C4-2B (cell line): ENCODE data around the gene MUC5B.

ENCODE experiments used
- CTCF ChIP-seq: fragments of 450-650 bp; conservative IDR thresholded peaks from 2 replicates; pipeline ENCODE4 v1.5.1; 2017; ENCODE audit warnings: mild to moderate bottlenecking
- ZFX ChIP-seq: fragments of 450-650 bp; IDR thresholded peaks from 2 replicates; pipeline ENCODE4 v1.6.1; 2017

- TF ChIP-seq CTCF: no peak
- TF ChIP-seq ZFX: no peak
Observed at GRCh38 chr11:1224111-1224490, 1.2 kb downstream of the MUC5B start.
